Fibroblast of pulmonary artery (primary cell): ENCODE data around the gene GAL3ST1.
"Not testable (repeated sequence)": the region's sequence is repeated elsewhere in the genome, so short reads cannot be mapped to it uniquely, and the experiment has no call there.

Experiments used
- DNase-seq: peaks from one replicate; pipeline ENCODE4 v3.0.0-alpha.2; 2010; ENCODE audit warnings: low read depth
- H3K4me3 ChIP-seq: replicated peaks from 2 replicates; pipeline ENCODE4 v1.5.1; 2011; ENCODE audit warnings: low read depth, mild to moderate bottlenecking, control low read depth, low read length, moderate library complexity
- TF ChIP-seq, protein P1 (sequence below): IDR thresholded peaks from 2 replicates; pipeline ENCODE4 v1.5.1; 2011; ENCODE audit warnings: mild to moderate bottlenecking, control low read depth, low read length, inconsistent platforms; ENCODE audit errors: missing control alignments

GAL3ST1 gene

DNA sequence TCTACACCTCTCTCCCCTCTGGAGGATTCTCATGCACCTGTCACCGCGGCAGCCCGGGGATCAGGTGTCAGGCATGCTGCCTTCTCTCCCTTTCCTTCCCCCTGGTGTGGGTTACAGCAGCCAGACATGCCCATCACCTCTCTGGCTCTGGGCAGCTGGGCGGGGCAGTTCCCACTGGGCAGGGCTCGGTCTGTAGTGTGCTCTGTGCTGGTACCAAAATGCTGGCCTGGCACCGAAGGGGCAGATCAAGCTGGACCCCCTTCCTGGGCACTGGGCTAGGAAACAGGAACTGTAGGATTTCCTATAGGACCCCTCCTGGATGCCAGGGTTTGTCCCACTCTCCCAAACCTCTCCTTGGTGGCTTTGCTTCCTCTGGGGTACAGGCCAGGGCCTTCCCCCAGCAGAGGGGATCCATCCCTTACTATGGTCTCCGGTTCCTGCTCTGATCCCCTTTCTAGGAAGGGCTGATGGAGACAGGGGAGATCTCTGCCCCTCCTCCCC is 821 bp downstream of the GAL3ST1 start:
- TF ChIP-seq, protein P1, sequence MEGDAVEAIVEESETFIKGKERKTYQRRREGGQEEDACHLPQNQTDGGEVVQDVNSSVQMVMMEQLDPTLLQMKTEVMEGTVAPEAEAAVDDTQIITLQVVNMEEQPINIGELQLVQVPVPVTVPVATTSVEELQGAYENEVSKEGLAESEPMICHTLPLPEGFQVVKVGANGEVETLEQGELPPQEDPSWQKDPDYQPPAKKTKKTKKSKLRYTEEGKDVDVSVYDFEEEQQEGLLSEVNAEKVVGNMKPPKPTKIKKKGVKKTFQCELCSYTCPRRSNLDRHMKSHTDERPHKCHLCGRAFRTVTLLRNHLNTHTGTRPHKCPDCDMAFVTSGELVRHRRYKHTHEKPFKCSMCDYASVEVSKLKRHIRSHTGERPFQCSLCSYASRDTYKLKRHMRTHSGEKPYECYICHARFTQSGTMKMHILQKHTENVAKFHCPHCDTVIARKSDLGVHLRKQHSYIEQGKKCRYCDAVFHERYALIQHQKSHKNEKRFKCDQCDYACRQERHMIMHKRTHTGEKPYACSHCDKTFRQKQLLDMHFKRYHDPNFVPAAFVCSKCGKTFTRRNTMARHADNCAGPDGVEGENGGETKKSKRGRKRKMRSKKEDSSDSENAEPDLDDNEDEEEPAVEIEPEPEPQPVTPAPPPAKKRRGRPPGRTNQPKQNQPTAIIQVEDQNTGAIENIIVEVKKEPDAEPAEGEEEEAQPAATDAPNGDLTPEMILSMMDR: no peak
- no peak overlapping the region for H3K4me3 ChIP-seq
- no peak for DNase-seq

DNA sequence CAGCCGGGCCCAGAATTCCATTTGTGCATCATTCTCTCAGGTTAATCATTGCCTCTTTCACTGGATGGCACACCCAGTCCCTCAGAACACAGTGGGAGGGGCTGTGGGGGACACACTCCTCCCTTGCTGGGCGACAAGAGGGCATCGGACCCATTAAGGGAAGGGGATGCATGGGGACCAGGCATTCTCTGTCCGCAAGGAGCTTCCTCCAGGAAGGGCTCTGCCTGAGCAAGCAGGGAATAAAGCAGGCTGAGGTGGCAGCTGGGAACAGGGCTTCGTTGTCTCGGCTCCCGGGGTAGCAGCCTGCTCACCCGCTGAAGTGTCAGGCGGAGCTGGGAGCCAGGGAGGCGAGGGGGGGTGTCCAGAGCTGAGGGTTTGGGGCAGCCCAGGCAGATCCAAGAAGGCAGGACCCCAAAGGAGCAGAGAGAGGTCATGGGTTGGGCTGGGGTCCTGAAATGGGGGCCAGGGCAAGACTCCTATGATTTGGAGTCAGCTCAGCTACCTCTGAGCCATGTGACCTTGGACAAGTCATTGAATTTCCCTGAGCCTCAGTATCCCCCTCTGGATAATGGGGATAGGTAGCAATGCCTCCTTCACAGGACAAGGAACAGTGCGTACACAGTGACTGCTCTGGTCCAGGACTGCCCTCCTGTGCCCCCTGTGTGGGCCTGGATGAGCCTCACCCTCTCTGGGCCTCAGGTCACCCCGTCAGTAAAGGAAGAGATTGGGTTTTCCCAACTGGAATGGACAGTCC is 1.4 kb downstream of the GAL3ST1 start:
- no peak overlapping the region for H3K4me3 ChIP-seq
- TF ChIP-seq, protein P1: no peak
- DNase-seq: no peak

DNA sequence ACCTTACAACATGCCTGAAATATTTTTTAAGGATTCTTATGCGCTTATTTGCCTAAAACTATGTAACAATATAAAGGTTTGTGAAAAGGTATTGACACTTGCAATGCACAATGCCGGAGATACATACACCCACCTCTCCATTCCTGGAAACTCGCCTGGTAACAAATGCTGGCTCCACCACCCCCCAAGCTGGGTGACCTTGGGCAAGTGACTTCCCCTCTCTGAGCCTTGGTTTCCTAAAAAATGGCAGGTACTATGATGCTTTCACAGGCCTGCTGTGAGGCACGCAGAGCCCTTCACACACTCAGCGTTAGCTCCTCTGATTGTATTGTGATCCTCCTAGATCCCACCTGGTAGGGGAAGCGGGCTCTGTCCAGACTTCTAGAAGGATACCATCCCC is 2.3 kb downstream of the GAL3ST1 start:
- no peak for DNase-seq
- no peak overlapping the region for H3K4me3 ChIP-seq
- TF ChIP-seq, protein P1: no peak

DNA sequence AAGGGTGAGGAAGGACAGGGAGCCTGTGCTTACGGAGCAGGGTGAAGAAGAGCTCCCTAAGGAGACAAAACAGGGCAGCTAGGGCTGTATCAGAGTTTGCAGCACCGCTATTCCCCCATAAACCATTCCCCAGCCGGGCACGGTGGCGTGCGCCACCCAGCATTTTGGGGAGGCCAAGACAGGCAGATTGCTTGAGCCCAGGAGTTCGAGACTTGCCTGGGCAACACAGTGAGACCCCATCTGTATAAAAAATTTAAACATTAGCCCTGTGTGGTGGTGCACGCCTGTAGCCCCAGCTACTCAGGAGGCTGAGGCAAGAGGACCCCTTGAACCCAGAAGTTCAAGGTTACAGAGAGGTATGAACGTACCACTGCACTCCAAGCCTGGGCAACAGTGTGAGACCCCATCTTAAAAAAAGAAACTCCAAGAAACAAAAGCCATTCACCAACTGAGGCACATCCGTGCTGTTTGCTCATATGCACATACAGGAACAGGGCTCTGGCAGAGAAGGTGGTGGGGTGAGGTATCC is 4.7 kb downstream of the GAL3ST1 start:
- no peak for DNase-seq
- TF ChIP-seq, protein P1: no peak

DNA sequence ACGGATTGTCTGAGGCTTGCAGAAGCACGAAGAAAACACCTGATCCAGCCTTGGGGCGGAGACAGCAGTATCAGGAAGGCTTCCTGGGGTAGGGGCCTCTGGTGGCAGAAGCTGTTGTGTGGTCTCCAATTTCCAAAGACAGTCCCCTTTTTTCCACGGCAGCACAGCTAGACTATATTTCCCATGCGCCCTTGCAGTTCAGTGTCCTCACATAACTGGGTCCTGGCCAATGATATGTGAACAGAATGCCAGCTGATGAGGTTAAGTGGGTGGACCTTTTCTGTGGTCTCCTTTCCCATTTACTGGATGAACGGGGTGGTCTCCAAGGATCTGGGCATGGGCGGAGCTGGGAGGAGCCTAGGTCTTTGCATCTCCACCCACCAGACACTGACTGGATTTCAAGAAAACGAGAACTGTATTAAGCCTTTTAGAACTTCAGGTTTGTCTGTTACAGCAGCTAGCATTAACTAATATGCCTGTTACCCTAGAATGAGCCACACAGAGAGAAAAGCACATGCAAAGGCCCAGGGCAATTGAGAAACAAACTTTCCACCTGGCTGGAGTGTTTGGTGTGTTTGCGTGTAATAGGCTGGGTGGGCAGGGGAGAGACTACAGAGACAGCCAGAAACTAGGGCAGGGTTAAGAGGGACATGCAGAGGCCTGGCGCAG is 6.2 kb downstream of the GAL3ST1 start:
- TF ChIP-seq, protein P1: no peak
- no peak for DNase-seq

More for the DNA sequence above, 4.7 kb downstream of the GAL3ST1 start:
- H3K4me3 ChIP-seq: no peak overlapping the region

DNA sequence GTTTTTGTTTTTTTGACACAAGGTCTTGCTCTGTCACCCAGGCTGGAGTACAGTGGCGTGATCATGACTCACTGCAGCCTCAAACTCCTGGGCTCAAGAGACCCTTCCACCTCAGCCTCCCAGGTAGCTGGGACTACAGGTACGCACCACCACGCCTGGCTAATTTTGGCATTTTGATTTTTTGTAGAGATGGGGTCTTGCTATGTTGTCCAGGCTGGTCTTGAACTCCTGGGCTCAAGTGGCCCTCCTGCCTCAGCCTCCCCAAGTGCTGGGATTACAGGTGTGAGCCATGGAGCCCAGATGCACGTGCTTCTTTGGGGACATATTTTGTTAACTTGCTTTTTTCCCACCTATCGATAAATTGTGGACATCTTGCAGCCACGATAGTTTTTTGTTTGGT is 7.2 kb downstream of the GAL3ST1 start:
- H3K4me3 ChIP-seq, DNase-seq: not testable (repeated sequence)

More for the DNA sequence above, 6.2 kb downstream of the GAL3ST1 start:
- no peak overlapping the region for H3K4me3 ChIP-seq

DNA sequence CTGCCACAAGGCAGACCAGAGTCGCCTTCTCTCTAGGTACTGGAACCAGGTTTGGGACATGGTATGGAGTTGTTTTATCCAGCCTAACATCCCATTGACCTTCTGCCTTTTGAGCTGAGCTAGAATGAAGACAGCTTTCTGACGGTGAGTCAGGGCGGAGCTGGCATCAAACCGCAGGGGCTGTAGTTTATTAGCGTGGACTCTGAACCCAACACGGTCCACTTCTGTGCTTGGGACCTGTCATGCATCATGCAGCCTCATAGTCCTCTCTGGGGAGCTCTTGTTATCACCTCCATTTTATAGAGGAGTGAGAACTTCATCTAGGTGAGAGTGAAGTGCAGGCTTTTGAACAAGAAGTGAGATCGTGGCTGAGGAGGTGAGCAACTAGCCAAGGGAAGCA is 8.3 kb downstream of the GAL3ST1 start:
- no peak for DNase-seq
- TF ChIP-seq, protein P1: no peak
- H3K4me3 ChIP-seq: no peak overlapping the region
